Osteocyte (in vitro differentiated cells): ENCODE results near the gene HAS3. TPM values are rescaled to one million over a fixed set of nuclear protein-coding genes. Genes with fewer than 3 reads are reported as not detected.
A peak's percentile ranks its signal among the peaks of the same experiment; 100 is the strongest.

Source experiments
- DNase-seq: peaks from one replicate; pipeline ENCODE4 v3.0.0; 2021; ENCODE audit warnings: mixed read lengths; ENCODE audit not compliant: unreplicated experiment; ENCODE audit errors: extremely low spot score
- H3K27ac Mint-ChIP-seq: one replicate; pipeline ENCODE4 v1.8.0; 2021; ENCODE audit warnings: mild to moderate bottlenecking, mixed read lengths; ENCODE audit not compliant: unreplicated experiment
- H3K27me3 Mint-ChIP-seq: one replicate; pipeline ENCODE4 v1.8.0; 2021; ENCODE audit warnings: mixed read lengths; ENCODE audit not compliant: unreplicated experiment
- H3K36me3 Mint-ChIP-seq: one replicate; pipeline ENCODE4 v1.8.0; 2021; ENCODE audit warnings: mixed read lengths; ENCODE audit not compliant: unreplicated experiment
- H3K4me1 Mint-ChIP-seq: one replicate; pipeline ENCODE4 v1.8.0; 2021; ENCODE audit warnings: mixed read lengths; ENCODE audit not compliant: unreplicated experiment
- H3K4me3 Mint-ChIP-seq: one replicate; pipeline ENCODE4 v1.8.0; 2021; ENCODE audit warnings: mild to moderate bottlenecking, moderate library complexity, mixed read lengths; ENCODE audit not compliant: unreplicated experiment
- H3K9me3 Mint-ChIP-seq: one replicate; pipeline ENCODE4 v1.8.0; 2021; ENCODE audit warnings: mixed read lengths; ENCODE audit not compliant: unreplicated experiment
- total RNA-seq: library from RNA; stranded (reverse); gene quantifications from 2 replicates; pipeline ENCODE4 v1.2.1, GENCODE V29; 2021
- TF ChIP-seq, protein P1 (sequence below): fragments of 200-600 bp; sonication (generic); IDR thresholded peaks from 2 replicates; pipeline ENCODE4 v1.5.0; 2021; ENCODE audit warnings: antibody characterized with exemption, mild to moderate bottlenecking, moderate library complexity

The HAS3 gene
- total RNA-seq, 1 donor from 2014 or later = 1.6 TPM

DNA sequence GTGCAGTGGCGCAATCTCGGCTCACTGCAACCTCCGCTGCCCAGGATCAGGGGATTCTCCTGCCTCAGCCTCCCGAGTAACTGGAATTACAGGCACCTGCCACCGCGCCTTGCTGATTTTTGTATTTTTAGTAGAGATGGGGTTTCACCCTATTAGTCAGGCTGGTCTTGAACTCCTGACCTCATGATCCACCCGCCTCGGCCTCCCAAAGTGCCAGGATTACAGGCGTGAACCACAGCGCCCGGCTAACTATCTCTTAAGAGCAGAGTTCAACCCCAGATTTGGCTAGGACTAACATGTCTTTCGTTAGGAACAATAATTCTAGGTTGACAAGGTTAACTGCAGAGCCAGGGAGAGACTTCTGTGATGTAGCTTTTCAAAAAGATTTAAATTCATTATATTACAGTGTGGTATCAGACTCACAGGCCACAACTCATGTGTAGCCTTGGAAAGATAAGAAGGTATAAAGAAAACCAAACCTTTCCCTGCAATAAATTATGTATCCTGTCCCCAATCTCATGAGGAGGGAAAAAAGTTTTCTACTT, 22.6 kb downstream of the HAS3 start:
- Mint-ChIP-seq H3K4me1 (peaks cover 28% of the 10 kb centered on the region), H3K9me3 (no peaks in the 10 kb centered on the region), H3K36me3 (peaks cover 2% of the 10 kb centered on the region), H3K27me3 (no peaks in the 10 kb centered on the region), H3K4me3 (no peak overlapping the region), H3K27ac (peak overlapping the region; percentile 31)
- TF ChIP-seq, protein P1, sequence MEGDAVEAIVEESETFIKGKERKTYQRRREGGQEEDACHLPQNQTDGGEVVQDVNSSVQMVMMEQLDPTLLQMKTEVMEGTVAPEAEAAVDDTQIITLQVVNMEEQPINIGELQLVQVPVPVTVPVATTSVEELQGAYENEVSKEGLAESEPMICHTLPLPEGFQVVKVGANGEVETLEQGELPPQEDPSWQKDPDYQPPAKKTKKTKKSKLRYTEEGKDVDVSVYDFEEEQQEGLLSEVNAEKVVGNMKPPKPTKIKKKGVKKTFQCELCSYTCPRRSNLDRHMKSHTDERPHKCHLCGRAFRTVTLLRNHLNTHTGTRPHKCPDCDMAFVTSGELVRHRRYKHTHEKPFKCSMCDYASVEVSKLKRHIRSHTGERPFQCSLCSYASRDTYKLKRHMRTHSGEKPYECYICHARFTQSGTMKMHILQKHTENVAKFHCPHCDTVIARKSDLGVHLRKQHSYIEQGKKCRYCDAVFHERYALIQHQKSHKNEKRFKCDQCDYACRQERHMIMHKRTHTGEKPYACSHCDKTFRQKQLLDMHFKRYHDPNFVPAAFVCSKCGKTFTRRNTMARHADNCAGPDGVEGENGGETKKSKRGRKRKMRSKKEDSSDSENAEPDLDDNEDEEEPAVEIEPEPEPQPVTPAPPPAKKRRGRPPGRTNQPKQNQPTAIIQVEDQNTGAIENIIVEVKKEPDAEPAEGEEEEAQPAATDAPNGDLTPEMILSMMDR = no peak
- DNase-seq = no peak

DNA sequence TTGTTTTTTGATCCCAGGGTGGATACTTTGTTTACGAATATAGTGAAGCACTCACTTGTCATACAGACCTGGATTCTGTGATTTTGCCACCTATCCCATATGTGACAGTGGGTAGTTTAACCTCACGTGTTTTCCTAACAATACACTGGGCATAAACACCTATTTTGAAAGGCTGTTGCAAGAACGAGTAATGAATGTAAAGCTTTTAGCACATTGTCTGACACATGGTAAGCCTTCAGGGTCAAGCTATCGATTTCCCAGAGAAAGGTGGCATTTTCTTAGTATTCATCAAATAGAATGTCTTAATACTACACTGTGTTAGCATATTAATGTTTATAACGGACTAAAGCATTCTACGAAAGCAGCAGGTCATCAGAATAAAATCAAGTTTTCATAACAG, 25.0 kb downstream of the HAS3 start:
- Mint-ChIP-seq H3K36me3 (peaks cover 2% of the 10 kb centered on the region), H3K27ac (no peak overlapping the region), H3K4me3 (no peak overlapping the region), H3K4me1 (peaks cover 45% of the 10 kb centered on the region), H3K9me3 (no peaks in the 10 kb centered on the region), H3K27me3 (no peaks in the 10 kb centered on the region)
- DNase-seq = no peak
- TF ChIP-seq, protein P1 = no peak

DNA sequence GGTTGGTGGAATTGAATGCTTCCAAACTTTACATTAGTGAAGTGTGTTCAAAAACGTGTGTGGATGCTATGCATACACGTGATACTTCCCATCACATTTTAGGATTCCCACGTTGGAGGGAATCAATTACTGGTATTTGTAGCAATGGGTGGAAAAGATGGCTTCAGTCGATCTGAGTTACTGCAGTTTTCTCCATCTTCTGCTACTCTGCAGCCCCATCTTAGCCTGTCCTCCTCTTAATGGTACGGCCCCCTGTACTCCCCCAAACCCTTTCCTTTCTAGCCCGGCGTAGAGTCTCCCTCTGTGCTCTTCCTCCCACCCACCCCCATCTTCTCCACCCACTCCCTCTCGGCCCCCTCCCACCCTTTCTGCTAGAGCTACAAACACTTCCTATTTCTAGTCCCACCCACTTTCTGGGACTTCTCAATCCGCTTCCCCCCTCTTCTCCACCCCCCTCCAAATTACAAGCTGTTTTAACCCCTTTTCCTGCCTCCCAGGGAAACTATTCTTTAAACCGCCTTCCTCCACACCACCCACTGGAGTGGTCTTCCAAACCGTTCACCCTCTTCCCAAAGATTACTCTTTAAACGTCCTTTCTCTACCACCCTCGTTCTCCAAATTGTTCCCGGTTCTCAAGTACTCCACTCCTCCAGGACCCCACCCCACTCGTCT, 25.9 kb downstream of the HAS3 start:
- H3K9me3 Mint-ChIP-seq = no peaks in the 10 kb centered on the region
- peaks cover 45% of the 10 kb centered on the region for H3K4me1 Mint-ChIP-seq
- TF ChIP-seq, protein P1 = no peak
- peak overlapping the region; percentile 97 for H3K4me3 Mint-ChIP-seq
- DNase-seq = no peak
- H3K27me3 Mint-ChIP-seq = no peaks in the 10 kb centered on the region
- peak overlapping the region; percentile 94 for H3K27ac Mint-ChIP-seq
- H3K36me3 Mint-ChIP-seq = peaks cover 2% of the 10 kb centered on the region

DNA sequence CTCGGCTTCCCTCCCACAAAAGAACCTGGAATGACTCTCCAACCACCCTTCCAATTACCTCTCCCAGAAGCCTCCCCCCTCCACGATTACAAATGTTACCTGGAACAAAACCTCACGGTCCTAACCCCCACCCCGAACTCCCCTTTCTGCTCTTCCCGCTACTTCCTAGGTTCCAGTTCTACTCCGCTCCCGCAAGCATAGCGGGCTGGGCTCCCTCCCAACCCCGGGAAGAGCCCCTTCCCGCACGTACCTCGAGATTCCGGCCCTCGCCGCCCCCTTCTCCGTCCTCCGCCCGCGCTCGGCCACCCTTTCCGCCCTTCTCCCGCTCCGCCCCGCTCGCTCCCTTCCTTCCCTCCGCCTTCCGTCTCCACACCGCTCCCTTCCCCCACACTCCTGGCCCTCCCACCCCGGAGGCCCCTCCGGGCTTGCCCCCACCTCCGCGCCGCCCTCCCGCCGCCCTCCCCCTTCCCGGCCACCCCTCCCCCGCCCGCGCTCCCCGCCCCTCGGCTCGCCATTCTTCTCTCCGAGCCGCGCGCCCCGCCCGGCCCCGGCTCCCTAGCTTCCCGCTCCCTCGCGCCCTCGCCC, 26.5 kb downstream of the HAS3 start:
- peak; percentile 91 for DNase-seq
- Mint-ChIP-seq H3K27me3 (no peaks in the 10 kb centered on the region), H3K9me3 (no peaks in the 10 kb centered on the region), H3K4me3 (peak overlapping the region; percentile 97), H3K36me3 (peaks cover 2% of the 10 kb centered on the region), H3K4me1 (peaks cover 45% of the 10 kb centered on the region), H3K27ac (peak overlapping the region; percentile 94)
- TF ChIP-seq, protein P1 = no peak
